Common myeloid progenitor, CD34-positive (primary cell): ENCODE measurements around the gene ROR1.
A peak's percentile ranks its signal among the peaks of the same experiment; 100 is the strongest.

ENCODE experiments used
- CTCF ChIA-PET: fragments of 350-600 bp; sonication (Branson Sonifier 250); formaldehyde crosslinking; loops from one replicate; lab custom pipeline; 2021; ENCODE audit warnings: antibody characterized with exemption; lab: Charles Lee
- POLR2A ChIA-PET: fragments of 350-600 bp; sonication (Branson Sonifier 250); formaldehyde crosslinking; loops from one replicate; lab custom pipeline; 2021; ENCODE audit warnings: antibody characterized with exemption; lab: Charles Lee
- DNase-seq, 3 donors: peaks; one replicate each; pipeline versions ENCODE4 v3.0.0 to v3.0.0-alpha.2; 2013
- H3K27ac ChIP-seq, 2 experiments: 1 replicate in 1 of 2; 2 replicates in 1 of 2; pipeline ENCODE4 v1.7.0; 2013; ENCODE audit warnings: inconsistent platforms in 2 of 2, low read length in 2 of 2, mild to moderate bottlenecking in 2 of 2, low read depth in 1 of 2, moderate library complexity in 1 of 2; ENCODE audit not compliant: severe bottlenecking in 2 of 2, insufficient read depth in 1 of 2, poor library complexity in 1 of 2
- H3K27me3 ChIP-seq, 5 experiments: replicated peaks in 2 of 5; 1 replicate in 3 of 5; 2 replicates in 2 of 5; pipeline versions ENCODE4 v1.6.1 to v1.7.0; 2013; ENCODE audit warnings: low read length in 4 of 5, mild to moderate bottlenecking in 2 of 5, moderate library complexity in 2 of 5, inconsistent platforms in 1 of 5; ENCODE audit not compliant: insufficient read depth in 5 of 5, control insufficient read depth in 4 of 5
- H3K36me3 ChIP-seq, 4 experiments: 1 replicate in 2 of 4; 2 replicates in 2 of 4; pipeline versions ENCODE4 v1.6.1 to v1.7.0; 2013; ENCODE audit warnings: low read length in 3 of 4, control low read depth in 1 of 4, mild to moderate bottlenecking in 1 of 4; ENCODE audit not compliant: control insufficient read depth in 4 of 4, insufficient read depth in 4 of 4
- H3K4me1 ChIP-seq, 4 experiments: 1 replicate in 3 of 4; 2 replicates in 1 of 4; pipeline versions ENCODE4 v1.6.1 to v1.7.1; 2013; ENCODE audit warnings: low read length in 3 of 4, mild to moderate bottlenecking in 3 of 4, control low read depth in 1 of 4, inconsistent platforms in 1 of 4, moderate library complexity in 1 of 4; ENCODE audit not compliant: control insufficient read depth in 4 of 4, insufficient read depth in 4 of 4; ENCODE audit errors: control extremely low read depth in 1 of 4
- H3K4me3 ChIP-seq, 7 experiments: 1 replicate in 4 of 7; 2 replicates in 3 of 7; pipeline versions ENCODE4 v1.5.1 to v1.7.0; 2013; ENCODE audit warnings: mild to moderate bottlenecking in 7 of 7, low read length in 6 of 7, moderate library complexity in 6 of 7, inconsistent platforms in 2 of 7, low read depth in 2 of 7, control low read depth in 1 of 7; ENCODE audit not compliant: insufficient read depth in 4 of 7, control insufficient read depth in 1 of 7; ENCODE audit errors: extremely low read depth in 1 of 7
- H3K9me3 ChIP-seq, 5 experiments: 1 replicate in 4 of 5; 2 replicates in 1 of 5; pipeline versions ENCODE4 v1.6.1 to v1.7.1; 2013; ENCODE audit warnings: low read length in 4 of 5, mild to moderate bottlenecking in 2 of 5, inconsistent platforms in 1 of 5, low read depth in 1 of 5, moderate library complexity in 1 of 5; ENCODE audit not compliant: control insufficient read depth in 4 of 5, insufficient read depth in 2 of 5; ENCODE audit errors: control extremely low read depth in 1 of 5
- WGBS: methylation state at CpG from one replicate; pipeline ENCODE4 v1.1.5; 2013; ENCODE audit not compliant: insufficient coverage; 5-methylcytosine and 5-hydroxymethylcytosine counted together

The ROR1 gene

GRCh38 chr1:63914706-63915105, 140.9 kb downstream of the ROR1 start:
- Histone ChIP-seq H3K4me1 (peaks cover 0 to 4% (median 2%) of the 10 kb centered on the region in 4 experiments), H3K4me3 (no peak overlapping the region), H3K27ac (no peak overlapping the region), H3K27me3 (peaks cover 0 to 4% (median 0%) of the 10 kb centered on the region in 5 experiments), H3K9me3 (no peaks in the 10 kb centered on the region), H3K36me3 (no peaks in the 10 kb centered on the region)
- ChIA-PET POLR2A (interaction anchor here (0.5 kb wide), 1 partner anchor 212 kb away, joined by 4 read pairs; no protein-coding TSS in a partner anchor), CTCF (interaction anchor here (0.8 to 2.2 kb wide), 5 partner anchors 13 to 223 kb away, joined by 3 to 11 read pairs (median 4); no protein-coding TSS in a partner anchor)
- WGBS = no CpG with 5 or more reads among the region's 1 CpG
- DNase-seq = no peak

GRCh38 chr1:63915121-63915520, 141.3 kb downstream of the ROR1 start:
- POLR2A ChIA-PET = interaction anchor here (0.5 kb wide), 1 partner anchor 212 kb away, joined by 4 read pairs; no protein-coding TSS in a partner anchor
- H3K9me3 ChIP-seq = no peaks in the 10 kb centered on the region
- no peak overlapping the region for H3K27ac ChIP-seq
- no CpG with 5 or more reads among the region's 1 CpG for WGBS
- H3K4me1 ChIP-seq = peaks cover 0 to 4% (median 2%) of the 10 kb centered on the region in 4 experiments
- no peaks in the 10 kb centered on the region for H3K36me3 ChIP-seq
- H3K4me3 ChIP-seq = no peak overlapping the region
- CTCF ChIA-PET = interaction anchor here (0.8 to 2.2 kb wide), 5 partner anchors 13 to 223 kb away, joined by 3 to 11 read pairs (median 4); no protein-coding TSS in a partner anchor
- peak; percentile 34 to 50 (median 39) for DNase-seq
- H3K27me3 ChIP-seq = peaks cover 0 to 4% (median 0%) of the 10 kb centered on the region in 5 experiments

GRCh38 chr1:63916485-63917360, 142.9 kb downstream of the ROR1 start:
- peaks cover 0 to 4% (median 0%) of the 10 kb centered on the region in 5 experiments for H3K27me3 ChIP-seq
- POLR2A ChIA-PET = no interaction called here
- 83% methylated on average over 2 of the region's 2 CpGs for WGBS

GRCh38 chr1:63917571-63918417, 144.0 kb downstream of the ROR1 start:
- WGBS = 83% methylated on average over 8 of the region's 13 CpGs
- CTCF ChIA-PET = interaction anchor here (1.0 to 1.9 kb wide), 5 partner anchors 9 to 301 kb away, joined by 3 to 6 read pairs (median 4); no protein-coding TSS in a partner anchor
- Histone ChIP-seq H3K4me3 (no peak overlapping the region), H3K9me3 (no peaks in the 10 kb centered on the region), H3K27ac (no peak overlapping the region), H3K36me3 (no peaks in the 10 kb centered on the region), H3K27me3 (peaks cover 0 to 4% (median 0%) of the 10 kb centered on the region in 5 experiments), H3K4me1 (peaks cover 0 to 13% (median 3%) of the 10 kb centered on the region in 4 experiments)
- no peak for DNase-seq
- POLR2A ChIA-PET = no interaction called here

More at GRCh38 chr1:63916485-63917360, 142.9 kb downstream of the ROR1 start:
- no peak for DNase-seq
- Histone ChIP-seq H3K36me3 (no peaks in the 10 kb centered on the region), H3K4me3 (no peak overlapping the region), H3K9me3 (no peaks in the 10 kb centered on the region), H3K27ac (no peak overlapping the region), H3K4me1 (peaks cover 0 to 11% (median 3%) of the 10 kb centered on the region in 4 experiments)
- CTCF ChIA-PET = interaction anchor here (1.4 to 1.6 kb wide), 2 partner anchors 9 to 225 kb away, joined by 4 to 6 read pairs; no protein-coding TSS in a partner anchor

GRCh38 chr1:63918418-63918945, 144.7 kb downstream of the ROR1 start:
- peaks cover 0 to 15% (median 3%) of the 10 kb centered on the region in 4 experiments for H3K4me1 ChIP-seq
- H3K27me3 ChIP-seq = peaks cover 0 to 2% (median 0%) of the 10 kb centered on the region in 5 experiments
- no peaks in the 10 kb centered on the region for H3K9me3 ChIP-seq
- ChIA-PET CTCF (interaction anchor here (1.0 to 1.9 kb wide), 7 partner anchors 9 to 302 kb away, joined by 3 to 8 read pairs (median 4); no protein-coding TSS in a partner anchor), POLR2A (no interaction called here)
- H3K4me3 ChIP-seq = no peak overlapping the region
- H3K27ac ChIP-seq = no peak overlapping the region
- no peaks in the 10 kb centered on the region for H3K36me3 ChIP-seq
- 98% methylated on average over 6 of the region's 10 CpGs for WGBS
- DNase-seq = no peak
